COLO829 (cell line): ENCODE measurements around the gene DUSP23.

ENCODE experiments used
- DNase-seq: peaks from one replicate; pipeline ENCODE4 v3.0.0; 2012; ENCODE audit warnings: low spot score

The DUSP23 gene

DNA sequence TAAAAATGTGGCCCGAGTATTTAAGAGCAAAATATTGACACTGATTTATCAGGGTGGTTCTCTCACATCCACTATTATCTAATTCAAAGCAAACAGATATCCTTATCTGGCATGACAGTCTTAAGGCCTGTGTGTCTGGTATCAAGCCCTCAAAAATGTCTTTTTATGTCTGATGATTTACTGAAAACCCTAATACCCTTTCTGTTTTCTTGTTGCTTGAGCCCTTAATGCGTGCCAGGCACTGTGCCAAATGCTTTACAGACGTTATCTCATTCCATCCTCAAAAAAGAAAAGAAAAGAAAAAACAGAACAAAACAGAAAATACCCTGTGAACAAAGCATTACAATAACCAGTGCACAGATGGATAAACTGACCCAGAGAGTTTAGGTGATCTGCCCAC is 5.7 kb downstream of the DUSP23 start:
- no peak for DNase-seq

DNA sequence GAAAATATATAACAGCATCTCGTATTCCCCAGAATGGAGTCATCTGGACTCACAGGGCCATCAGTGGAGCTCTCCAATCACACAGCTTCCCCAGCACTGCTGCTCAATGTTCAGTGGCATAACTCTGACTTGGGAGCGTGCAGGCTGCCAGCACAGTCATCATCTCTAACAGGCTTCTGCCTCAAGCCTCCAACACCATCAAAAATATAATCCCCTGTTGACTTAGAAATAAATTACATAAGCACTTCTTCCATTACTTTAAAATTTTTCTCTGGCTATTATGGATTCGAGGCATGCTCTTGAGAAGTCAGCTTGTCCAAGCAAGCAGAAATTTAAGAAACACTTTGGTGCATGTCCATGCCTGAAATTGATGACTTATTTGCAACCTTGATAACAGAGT is 6.2 kb downstream of the DUSP23 start:
- no peak for DNase-seq

DNA sequence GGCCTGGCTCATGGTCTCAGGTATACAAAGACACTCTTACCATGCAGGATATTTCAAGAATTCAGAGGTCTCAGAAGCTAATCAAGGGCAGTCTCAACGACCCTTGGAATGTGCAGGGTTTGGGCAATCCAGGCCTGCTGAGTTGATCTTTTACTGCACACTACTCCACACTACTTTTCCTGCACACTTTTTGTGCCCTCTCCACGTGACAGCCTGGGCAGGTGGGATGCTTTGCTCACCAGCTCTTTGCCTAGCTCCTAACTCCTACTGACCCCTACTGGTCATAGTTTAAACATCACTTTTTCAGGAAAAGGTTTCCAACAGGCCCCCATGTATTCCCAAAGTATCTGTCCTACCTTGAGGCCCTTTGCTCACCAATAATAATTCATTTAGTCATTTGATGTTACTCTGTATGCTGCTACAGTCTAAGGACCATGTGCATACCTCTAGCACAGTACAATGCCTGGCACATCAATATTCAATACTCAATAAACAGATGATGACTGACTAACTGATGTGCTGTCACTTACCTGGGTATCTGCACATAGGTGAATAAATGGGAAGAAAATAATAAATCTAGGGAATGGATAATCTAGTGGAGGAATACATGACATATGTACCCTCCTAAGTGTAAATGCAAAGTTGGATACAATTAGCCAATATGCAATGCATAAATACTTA is 9.6 kb downstream of the DUSP23 start:
- DNase-seq = peak; percentile 63

DNA sequence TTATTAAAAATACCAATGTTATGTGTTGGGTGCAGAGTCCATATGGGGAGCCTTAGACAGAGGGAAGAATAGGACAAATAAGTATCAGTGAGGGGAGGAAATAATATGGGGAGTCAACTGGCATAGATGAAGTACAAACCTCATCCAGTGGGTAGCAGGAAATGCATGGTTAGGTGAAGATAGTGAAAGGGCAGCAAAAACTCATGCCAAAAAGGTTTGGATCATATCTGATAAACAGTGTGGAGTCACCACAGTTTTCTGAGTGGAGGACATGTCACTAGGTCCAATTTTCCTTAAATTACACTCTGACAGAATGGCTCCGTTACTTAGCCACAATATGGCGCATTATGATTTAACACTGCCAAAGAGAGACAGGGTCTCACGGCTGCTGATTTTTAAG is 10.3 kb downstream of the DUSP23 start:
- no peak for DNase-seq

DNA sequence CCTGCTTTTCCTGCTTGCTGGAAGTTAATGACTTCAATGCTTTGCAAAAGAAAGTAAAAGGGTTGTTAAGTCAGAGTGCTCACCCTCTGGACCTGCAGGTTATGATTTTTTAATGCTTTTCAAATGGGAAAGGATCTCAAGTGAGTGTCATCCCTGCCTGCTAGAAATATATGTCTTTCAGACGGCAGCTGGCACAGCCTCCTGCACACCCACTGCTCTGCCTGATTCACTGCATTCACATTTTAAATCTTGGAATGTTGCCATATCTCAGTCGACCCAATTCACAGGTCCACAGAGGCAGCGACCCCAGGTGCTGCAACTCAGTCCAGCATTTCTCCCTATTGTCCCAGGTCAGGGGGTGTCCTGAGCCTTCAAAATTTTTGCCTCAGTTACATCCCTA is 10.7 kb downstream of the DUSP23 start:
- DNase-seq = no peak

DNA sequence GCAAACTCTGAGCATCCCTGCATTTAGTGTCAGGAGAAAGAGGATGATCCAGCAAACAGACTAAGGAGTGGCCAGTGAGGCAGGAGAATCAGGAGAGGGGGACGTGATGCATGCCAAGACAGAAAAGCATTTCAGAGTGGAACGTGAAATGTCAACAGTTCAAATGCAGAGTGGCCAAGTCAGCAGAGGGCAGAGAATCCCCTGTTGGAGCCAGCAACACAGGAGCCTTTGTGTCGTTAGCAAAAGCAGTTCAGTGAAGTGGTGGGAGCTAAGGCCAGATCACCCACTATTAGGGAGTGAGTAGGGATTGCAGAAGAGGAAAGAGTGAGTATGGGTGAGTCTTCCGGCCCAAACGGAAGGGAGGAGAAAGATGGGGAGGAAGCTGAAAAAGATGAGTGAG is 14.8 kb downstream of the DUSP23 start:
- peak; percentile 92 for DNase-seq

DNA sequence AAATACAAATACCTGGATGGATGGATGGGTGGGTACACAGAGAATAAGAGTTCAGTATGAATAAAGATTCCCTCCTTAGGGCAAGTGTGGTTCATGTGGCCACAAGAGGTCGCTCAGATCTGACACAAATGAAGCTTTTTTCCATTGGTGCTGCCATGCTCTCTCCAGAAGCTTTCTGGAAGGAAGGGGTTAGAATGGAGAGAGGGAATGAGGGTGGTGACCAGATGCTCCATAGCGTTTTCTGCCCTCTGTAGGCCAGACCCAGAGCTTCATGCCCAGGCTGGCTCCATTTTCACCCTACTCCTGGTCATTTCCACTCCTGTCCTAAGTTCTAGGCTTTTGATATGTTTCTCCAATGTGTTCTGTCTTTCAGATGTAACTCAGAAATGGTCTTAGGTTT is 18.1 kb downstream of the DUSP23 start:
- DNase-seq = peak; percentile 96

DNA sequence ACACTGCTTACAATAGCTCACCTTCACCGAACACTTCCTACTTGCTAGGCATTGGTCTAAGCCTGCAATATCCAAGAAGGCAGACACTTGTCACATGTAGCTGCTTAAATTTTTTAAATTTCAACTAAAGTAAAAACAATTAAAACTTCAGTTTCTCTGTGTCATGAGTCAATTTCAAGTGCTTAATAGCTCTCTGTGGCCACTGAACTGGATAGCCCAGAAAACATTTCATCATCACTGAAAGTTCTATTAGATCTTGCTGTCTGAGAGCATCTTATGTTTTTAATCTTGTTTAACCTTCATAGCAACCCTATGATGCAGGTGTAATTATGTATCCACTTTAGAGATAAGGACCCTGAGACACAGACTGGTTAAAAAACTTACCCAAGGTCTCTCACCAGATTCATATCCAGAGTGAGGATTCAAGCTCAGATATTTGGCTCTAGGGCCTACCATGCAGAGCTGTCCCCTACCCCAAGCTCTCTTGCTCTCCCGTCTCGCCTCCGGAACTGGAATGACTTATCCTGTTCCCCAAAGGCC is 18.8 kb downstream of the DUSP23 start:
- DNase-seq = no peak

DNA sequence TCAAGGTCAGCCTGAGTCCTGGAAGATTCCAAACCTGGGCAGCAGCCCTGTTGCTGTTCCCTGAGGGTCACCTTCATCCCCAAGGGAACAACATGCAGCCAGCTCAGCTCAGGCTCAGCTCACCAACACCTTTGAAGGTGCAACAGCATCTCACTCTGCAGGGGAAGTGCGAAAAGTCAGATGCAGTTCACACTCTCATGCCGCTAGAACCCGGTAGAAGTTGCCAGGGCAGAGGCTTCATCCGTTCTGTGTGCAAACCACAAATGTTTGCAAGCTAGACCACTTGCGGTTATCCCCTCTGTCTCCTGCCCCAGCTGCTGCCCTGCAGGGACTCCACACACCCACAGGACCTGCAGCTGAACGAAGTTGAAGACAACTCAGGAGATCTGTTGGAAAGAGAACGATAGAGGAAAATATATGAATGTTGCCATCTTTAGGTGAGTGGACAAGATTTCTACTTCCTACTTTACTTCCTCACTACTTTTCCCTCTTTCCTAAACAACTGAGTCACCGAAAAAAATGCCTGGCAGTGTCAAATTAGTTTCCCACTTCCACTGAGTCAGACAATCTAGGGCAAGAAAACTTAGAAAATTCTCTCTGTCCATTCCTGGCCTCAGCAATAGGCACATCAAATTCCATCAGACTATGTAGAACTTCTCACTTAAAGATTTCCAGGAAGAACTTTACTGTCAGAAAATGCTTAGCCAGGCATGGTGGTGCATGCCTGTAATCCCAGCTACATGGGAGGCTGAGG is 19.6 kb downstream of the DUSP23 start:
- DNase-seq = no peak

DNA sequence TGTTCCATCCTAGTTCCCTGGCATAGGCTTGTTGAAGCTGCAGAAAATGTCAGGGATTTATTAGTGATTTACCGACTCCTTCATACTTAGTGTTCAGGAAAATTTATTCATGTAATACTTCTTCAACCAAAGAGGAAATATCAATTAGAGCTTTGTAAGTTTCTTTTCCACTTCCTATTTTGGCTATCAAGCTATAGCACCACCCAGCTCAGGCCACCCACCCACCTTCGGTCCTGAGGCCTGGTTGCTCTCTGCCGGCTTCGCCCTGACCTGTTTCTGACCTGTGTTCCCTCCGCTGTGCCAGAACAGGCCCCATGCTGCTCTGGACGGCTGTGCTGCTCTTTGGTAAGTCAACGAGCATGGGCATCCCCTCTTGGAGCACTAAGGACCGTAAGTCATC is 21.3 kb downstream of the DUSP23 start, which contains the start of gene FCRL6:
Gene FCRL6, plus strand, starts transcription at position 250 of the 400 bp plus-strand sequence. Its CDS starts 65 bp downstream, at position 315.
- DNase-seq = no peak

DNA sequence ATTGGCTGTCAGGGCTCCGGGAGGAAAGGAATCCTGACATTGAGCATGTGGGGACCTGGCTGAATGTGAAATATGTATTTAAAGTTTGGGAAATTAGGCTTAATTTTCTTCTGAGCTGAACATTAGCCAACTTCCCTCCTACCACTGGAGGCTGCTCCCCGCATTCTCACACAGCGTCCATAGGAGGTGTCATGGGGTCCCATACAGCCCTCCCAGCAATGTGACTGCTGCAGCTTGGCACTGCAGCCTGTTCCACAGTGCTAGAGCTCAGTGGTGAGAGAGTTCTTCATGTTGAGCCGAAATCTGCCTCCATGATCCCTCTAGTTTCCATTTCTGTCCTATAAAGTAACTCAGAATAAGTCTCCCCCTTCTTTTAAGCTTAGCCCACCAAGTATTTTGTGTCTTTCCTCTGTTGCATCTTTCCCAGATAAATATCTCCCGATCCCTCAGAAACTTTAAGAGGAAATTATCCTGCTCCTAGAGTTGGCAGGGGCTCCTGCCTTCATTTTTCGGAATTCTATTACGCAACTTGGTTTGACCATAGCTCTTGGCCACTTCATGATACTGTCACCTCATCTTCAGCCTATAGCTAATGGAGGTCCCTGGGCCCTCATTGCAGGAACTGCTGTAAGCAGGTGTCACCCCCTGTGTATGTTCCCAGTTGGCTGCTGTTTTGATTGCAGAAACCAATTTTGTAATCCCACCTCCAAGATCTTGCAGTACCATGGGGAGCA is 23.4 kb downstream of the DUSP23 start:
- no peak for DNase-seq

DNA sequence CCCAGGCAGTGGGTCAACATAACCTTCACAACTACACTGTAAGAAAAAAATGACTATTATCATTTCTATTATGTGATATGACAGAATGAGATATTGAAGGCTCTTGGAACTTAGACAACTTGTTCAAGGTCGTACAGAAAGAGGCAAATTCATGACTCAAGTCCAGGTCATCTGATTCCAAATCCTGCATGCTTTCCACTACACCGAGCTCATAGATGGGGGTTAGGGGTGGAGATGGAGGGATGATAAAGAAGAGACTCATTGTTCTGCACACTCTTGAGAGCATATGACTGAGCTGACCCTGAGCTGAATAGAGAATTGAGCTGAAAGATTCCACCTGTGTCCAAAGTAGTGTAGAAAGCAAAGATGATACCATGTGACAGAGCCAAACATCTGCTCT is 24.2 kb downstream of the DUSP23 start:
- peak; percentile 92 for DNase-seq

DNA sequence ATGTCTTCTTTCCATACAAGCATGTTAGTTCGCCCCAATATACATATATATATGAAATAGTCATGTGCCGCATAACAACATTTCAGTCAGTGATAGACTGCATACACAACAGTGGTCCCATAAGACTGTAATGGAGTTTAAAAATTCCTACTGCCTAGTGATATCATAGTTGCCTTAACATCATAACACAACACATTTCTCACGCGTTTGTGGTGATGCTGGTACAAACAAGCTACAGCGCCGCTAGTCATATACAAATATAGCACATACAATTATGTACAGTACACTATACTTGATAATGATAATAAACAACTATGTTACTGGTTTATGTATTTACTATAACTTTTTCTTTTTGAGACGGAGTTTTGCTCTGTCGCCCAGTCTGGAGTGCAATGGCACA is 35.2 kb downstream of the DUSP23 start:
- no peak for DNase-seq

DNA sequence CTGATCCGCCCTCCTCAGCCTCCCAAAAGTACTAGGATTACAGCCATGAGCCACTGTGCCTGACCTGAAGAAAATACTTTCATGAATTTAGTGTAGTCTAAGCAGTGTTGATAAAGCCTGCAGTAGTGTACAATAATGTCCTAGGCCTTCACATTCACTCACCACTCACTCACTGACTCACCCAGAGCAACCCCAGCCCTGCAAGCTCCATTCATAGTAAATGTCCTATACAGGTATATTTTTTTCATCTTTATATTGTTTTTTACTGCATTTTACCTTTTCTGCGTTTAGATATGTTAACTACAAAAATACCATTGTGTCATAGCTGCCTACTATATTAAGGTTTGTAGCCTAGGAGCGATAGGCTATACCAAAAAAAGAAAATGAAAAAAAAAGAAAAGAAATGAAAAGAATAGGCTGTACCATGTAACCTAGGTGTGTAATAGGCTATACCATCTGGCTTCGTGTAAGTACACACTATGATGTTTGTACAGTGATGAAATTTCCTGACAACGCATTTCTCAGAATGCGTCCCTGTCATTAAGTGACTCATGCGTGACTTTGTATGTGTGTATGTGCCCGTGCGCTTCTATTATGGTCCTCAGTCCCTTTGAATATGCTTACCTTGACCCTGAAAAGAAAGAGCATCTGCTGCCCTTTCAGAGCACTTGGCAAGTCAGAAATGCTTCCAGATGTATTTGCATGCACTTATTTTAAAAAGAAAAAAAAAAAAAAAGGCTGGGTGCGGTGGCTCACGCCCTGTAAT is 36.7 kb downstream of the DUSP23 start:
- DNase-seq = no peak

DNA sequence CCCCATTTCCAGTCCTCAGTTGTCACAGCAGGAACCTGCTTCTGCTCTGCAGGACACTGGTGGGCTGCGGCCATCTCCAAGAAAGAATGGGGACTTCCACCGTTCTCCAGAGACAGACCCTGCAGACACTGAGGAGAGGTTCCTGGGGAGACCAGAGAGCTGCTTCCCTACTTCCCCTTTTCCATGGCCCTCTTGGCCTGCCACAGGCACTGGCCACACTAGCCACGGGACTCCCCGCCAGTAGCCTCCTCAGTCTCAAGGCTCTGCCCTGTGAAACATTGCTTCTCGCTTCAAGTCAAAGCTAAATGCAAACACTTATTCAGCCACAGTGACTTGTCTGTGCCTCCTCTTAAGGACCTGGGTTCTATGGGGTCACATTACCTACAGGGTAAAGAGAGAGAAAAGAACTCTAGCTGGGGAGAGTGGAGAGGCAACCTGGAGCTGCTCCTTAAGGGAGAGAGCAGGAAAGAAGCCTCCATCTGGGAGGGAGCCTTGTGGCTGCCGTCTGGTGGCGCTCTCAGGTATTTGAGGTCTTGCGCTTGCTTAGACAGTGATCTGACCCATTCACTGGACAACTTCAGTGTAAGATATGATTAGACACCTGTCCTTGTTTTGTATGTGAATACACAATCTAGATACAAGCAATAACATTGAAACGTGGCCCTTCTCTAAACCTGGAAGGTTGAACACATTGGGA is 40.6 kb downstream of the DUSP23 start:
- peak; percentile 90 for DNase-seq

DNA sequence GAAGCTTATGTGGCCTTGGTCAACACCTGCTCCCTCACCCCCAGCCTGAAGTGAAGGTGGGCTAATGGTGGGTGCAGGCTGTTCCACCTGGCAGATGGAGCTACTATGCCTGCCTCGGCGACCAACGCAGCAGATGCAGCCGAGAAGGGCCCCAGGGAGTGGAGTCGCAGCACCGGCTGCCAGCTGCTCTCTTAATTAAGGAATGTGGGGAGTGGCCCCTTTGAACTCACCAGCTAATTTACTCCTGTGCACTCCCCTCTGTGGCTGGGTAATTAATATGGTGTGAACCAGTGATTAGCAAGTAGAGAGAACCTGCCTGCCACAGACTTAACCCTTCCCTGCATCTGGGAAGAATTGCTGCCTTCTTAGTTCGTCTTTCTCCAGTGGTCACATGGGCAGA is 42.6 kb downstream of the DUSP23 start:
- DNase-seq = no peak

DNA sequence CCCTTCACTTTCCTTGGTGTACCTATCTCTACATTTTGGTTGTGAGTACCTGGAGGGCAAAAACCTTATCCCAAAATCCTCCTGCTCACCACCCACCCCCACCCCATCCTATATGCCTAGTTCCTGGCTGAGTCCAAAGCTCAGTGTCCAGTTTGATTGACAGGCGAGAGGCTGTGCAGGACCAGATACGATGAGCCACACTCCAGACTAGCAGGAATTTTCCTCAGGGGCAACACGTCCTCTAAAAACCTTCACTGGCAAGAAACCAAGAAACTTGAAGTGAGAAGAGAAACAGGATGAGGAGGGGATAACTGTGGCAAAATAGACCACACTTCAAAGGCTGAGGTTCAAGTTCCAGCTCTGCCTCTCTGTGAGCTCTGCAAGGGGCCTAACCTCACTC is 44.8 kb downstream of the DUSP23 start:
- DNase-seq = no peak

DNA sequence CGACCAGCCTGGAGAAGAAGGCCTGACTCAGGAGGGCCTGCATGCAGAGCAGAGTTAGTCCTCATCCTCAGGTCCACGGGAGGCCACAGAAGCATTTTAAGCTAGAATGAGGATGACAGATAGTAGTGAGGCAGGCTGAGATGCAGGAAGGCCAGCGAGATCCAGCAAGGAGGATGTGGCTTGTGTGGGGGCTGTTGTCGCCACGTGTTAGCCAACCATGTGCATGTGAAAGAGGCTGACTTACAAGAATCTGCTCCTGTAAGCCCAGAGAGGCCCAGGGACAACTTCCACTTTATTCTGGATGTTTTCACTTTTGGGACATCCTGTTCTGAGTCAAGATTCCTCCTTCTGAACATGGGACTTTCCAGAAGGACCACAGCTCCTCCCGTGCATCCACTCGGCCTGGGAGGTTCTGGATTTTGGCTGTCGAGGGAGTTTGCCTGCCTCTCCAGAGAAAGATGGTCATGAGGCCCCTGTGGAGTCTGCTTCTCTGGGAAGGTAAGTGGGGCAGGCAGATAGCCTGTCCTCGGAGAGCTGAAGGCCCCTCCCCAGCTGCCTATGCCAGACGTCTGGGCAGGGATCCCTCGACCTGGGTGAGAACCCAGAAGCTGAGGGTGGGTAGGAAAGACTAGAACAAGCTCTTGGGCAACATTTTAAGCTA is 45.8 kb downstream of the DUSP23 start, which contains the start of gene SLAMF8:
Gene SLAMF8, plus strand, starts transcription at position 433 of the 661 bp plus-strand sequence. Its CDS starts 26 bp downstream, at position 459.
- no peak for DNase-seq

DNA sequence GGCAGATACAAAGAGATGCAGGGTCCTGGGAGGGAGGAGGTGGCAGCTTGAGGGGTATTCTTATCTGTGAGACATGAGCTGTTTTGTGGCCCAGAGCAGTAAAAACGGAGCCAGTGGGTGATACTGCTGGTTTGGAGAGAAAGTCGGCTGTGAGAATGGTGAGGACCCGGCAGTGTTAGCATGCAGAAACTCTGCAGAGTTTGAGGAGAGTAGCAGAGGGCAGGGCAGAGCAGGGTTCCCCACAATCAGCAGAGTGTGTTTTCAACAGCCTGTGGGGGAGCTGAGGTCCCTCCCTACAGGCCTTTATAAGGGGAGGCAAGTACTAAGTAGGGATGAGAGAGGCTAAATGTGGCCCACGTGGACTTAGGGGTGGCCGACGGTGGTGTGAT is 46.3 kb downstream of the DUSP23 start:
- no peak for DNase-seq

DNA sequence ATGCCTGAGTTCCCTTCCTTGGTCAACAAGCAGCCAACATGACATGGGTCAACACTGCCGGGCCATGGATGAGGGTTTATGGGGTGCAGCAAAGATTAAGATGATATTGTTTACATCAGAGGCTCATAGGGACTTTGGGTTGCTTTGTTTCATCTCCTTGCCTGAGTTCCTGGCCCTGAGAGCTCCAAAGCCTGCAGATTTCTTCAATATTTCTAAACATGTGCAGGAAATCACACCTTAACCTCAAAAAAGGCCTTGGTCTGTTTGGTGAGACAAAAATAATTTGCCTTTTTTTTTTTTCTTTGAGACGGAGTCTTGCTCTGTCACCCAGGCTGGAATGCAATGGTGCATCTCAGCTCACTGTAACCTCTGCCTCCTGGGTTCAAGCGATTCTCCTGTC is 46.8 kb downstream of the DUSP23 start:
- no peak for DNase-seq

DNA sequence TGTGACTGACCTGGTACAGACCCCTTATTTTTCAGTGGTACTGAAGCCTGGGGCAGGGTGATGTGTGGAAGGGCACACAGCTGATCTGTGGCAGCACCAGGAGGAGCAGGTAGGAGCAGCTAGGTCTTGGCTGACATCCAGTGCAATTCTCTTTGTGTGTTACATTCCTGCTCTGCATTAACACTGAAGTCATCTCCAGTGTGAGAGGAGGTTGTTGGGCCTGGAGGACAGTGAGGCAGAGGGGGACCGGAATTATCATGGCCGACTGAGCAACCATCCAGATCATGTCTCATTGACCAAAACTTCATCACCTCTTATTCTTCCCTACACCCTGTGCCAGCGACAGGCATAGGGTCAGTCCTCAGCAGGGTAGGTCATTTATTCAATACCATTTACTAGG is 47.4 kb downstream of the DUSP23 start:
- DNase-seq = no peak
